ENCODE data around the gene ZC3H6.

- TF ChIP-seq POLR2AphosphoS5 (IDR thresholded peaks at IDR 0.05; ENCODE audit: borderline replicate concordance, low read depth, low read length) = no peak
- no peak for TF ChIP-seq FOXP2 (optimal IDR thresholded peaks at IDR 0.05; ENCODE audit: control extremely low read depth, extremely low read length, insufficient read depth)
- TF ChIP-seq EZH2 (IDR thresholded peaks at IDR 0.05) = no peak
Observed at GRCh38 chr2:112290088-112290487, 14.7 kb downstream of the ZC3H6 start.
